Spleen (tissue), 11 donors: ENCODE data around the gene CADM2. TPM values are rescaled to one million over a fixed set of nuclear protein-coding genes. Genes with fewer than 3 reads are reported as not detected.

Experiments used
- DNase-seq: peaks from one replicate; pipeline ENCODE4 v3.0.0-alpha.2; 2020
- H3K27ac ChIP-seq, 8 donors: fragments of 200-600 bp; sonication (generic) in 7 of 8; 1 replicate in 4 of 8; 2 replicates in 4 of 8; pipeline versions ENCODE4 v1.5.0 to v1.8.0; 2016 to 2021; ENCODE audit warnings: inconsistent platforms in 4 of 8, mild to moderate bottlenecking in 4 of 8, moderate library complexity in 1 of 8
- H3K27me3 ChIP-seq, 7 donors: fragments of 200-600 bp; sonication (generic) in 6 of 7; replicated peaks in 1 of 7; 1 replicate in 4 of 7; 2 replicates in 3 of 7; pipeline versions ENCODE4 v1.5.0 to v1.8.0; 2016 to 2021; ENCODE audit warnings: inconsistent platforms in 3 of 7, mild to moderate bottlenecking in 1 of 7
- H3K36me3 ChIP-seq, 6 donors: fragments of 200-600 bp; sonication (generic) in 5 of 6; 1 replicate in 4 of 6; 2 replicates in 2 of 6; pipeline versions ENCODE4 v1.5.0 to v1.8.0; 2016 to 2021; ENCODE audit warnings: inconsistent platforms in 2 of 6
- H3K4me1 ChIP-seq, 6 donors: fragments of 200-600 bp; sonication (generic) in 5 of 6; 1 replicate in 3 of 6; 2 replicates in 3 of 6; pipeline versions ENCODE4 v1.5.0 to v1.8.0; 2016 to 2021; ENCODE audit warnings: inconsistent platforms in 3 of 6
- H3K4me3 ChIP-seq, 8 donors: fragments of 200-600 bp; sonication (generic) in 7 of 8; 1 replicate in 4 of 8; 2 replicates in 4 of 8; pipeline versions ENCODE4 v1.5.0 to v1.8.0; 2016 to 2021; ENCODE audit warnings: inconsistent platforms in 4 of 8, mild to moderate bottlenecking in 4 of 8, moderate library complexity in 2 of 8
- H3K9me3 ChIP-seq, 8 donors: fragments of 200-600 bp; sonication (generic) in 7 of 8; 1 replicate in 4 of 8; 2 replicates in 4 of 8; pipeline versions ENCODE4 v1.5.0 to v1.8.0; 2016 to 2021; ENCODE audit warnings: inconsistent platforms in 4 of 8
- CTCF ChIP-seq, 11 experiments: fragments of 200-600 bp in 7 of 11; fragments of 450-650 bp in 4 of 11; sonication (generic) in 4 of 11; IDR thresholded peaks in 8 of 11; conservative IDR thresholded peaks in 3 of 11; 1 replicate in 7 of 11; 2 replicates in 4 of 11; pipeline versions ENCODE4 v1.4.0 to v1.8.0; 2016 to 2021; ENCODE audit warnings: antibody characterized with exemption in 11 of 11, inconsistent platforms in 4 of 11, mild to moderate bottlenecking in 1 of 11
- POLR2A ChIP-seq, 3 donors: fragments of 450-650 bp; IDR thresholded peaks; one replicate each; pipeline ENCODE4 v1.5.1; 2017; ENCODE audit warnings: antibody characterized with exemption in 3 of 3, mild to moderate bottlenecking in 1 of 3
- POLR2AphosphoS5 ChIP-seq, 3 donors: sonication (generic); formaldehyde crosslinking; IDR thresholded peaks; one replicate each; pipeline ENCODE4 v1.5.1; 2017; ENCODE audit warnings: antibody characterized with exemption in 3 of 3
- WGBS, 5 donors: extraction: QIAGEN DNeasy Blood & Tissue Kit in 3 of 5; methylation state at CpG; one replicate each; pipeline versions ENCODE4 v1.1.5 to v1.1.7; 2013 to 2018; 5-methylcytosine and 5-hydroxymethylcytosine counted together
- intact Hi-C: fragments of 100-400 bp; cut with DNase I; formaldehyde crosslinking; loops from one replicate; pipeline ENCODE4 v1.15.0; 2023; ENCODE audit warnings: low total_unique reads
- polyA plus RNA-seq, 3 donors: library from polyadenylated mRNA; stranded (reverse); fragments of 200-250 nt; gene quantifications; one replicate each; pipeline ENCODE4 v1.2.1, GENCODE V29; 2013
- total RNA-seq, 7 donors: library from RNA; depleted of rRNA in 3 of 7; stranded (reverse); fragments of >200 nt in 3 of 7; fragmentation: NEBNext Ultra II Directional in 4 of 7; extraction: Animal tissue kit (Norgen Biotek cat#: 25700) in 4 of 7; gene quantifications; one replicate each; pipeline versions ENCODE4 v1.1.0 to v1.2.1, GENCODE V29; 2016 to 2021
- donor health status: healthy with polysubstance abuse.
- donor health status: DM: no; HTN: no; CAD: no; lungs with moderate emphysema.
- donor health status: DM: no; HTN: no; CAD: no.
- donor health status: Bipolar disorder and iron deficiency.
- donor health status: healthy.
- donor health status: DM: no; HTN: no; CAD: no.
- donor health status: DM: yes; HTN: yes; CAD: no.

CADM2 gene
- total and polyA plus RNA-seq, 10 donors, result 0.03 to 4.0 (median 1.0) TPM; not detected in 1

- Histone ChIP-seq H3K36me3 (no peaks in the 10 kb centered on the region), H3K4me1 (no peaks in the 10 kb centered on the region), H3K27me3 (no peaks in the 10 kb centered on the region), H3K27ac (no peak overlapping the region), H3K4me3 (no peak overlapping the region), H3K9me3 (no peaks in the 10 kb centered on the region)
- intact Hi-C loops, result no loop called here
- TF ChIP-seq POLR2AphosphoS5 (IDR thresholded peaks at IDR 0.05) (no peak), CTCF (IDR thresholded peaks at IDR 0.05 in 8 of 11, conservative IDR thresholded peaks at IDR 0.05 in 3 of 11) (no peak), POLR2A (IDR thresholded peaks at IDR 0.05) (no peak)
- no peak for DNase-seq
Observed at GRCh38 chr3:85877631-85878030, 918.8 kb downstream of the CADM2 start.

GRCh38 chr3:85881833-85882393 is 923.1 kb downstream of the CADM2 start:
- no peak for TF ChIP-seq CTCF (IDR thresholded peaks at IDR 0.05 in 8 of 11, conservative IDR thresholded peaks at IDR 0.05 in 3 of 11)
- TF ChIP-seq POLR2A (IDR thresholded peaks at IDR 0.05), result no peak
- TF ChIP-seq POLR2AphosphoS5 (IDR thresholded peaks at IDR 0.05), result no peak
- no peaks in the 10 kb centered on the region for H3K4me1 ChIP-seq
- 76 to 94% (median 89%) methylated on average over 4 to 6 of the region's 6 CpGs for WGBS, 5 donors
- H3K4me3 ChIP-seq, result no peak overlapping the region
- no peaks in the 10 kb centered on the region for H3K36me3 ChIP-seq
- no peaks in the 10 kb centered on the region for H3K9me3 ChIP-seq
- intact Hi-C loops, result no loop called here
- DNase-seq, result no peak
- H3K27me3 ChIP-seq, result no peaks in the 10 kb centered on the region
- no peak overlapping the region for H3K27ac ChIP-seq

- 53 to 65% (median 57%) methylated on average over 3 of the region's 3 CpGs for WGBS, 5 donors
Observed at GRCh38 chr3:85890043-85890555, 931.3 kb downstream of the CADM2 start.

More at GRCh38 chr3:85890043-85890555, 931.3 kb downstream of the CADM2 start:
- Histone ChIP-seq H3K9me3 (peaks cover 0 to 21% (median 2%) of the 10 kb centered on the region in 8 donors), H3K4me3 (no peak overlapping the region), H3K27me3 (no peaks in the 10 kb centered on the region), H3K36me3 (no peaks in the 10 kb centered on the region), H3K4me1 (no peaks in the 10 kb centered on the region), H3K27ac (no peak overlapping the region)
- intact Hi-C loops, result no loop called here
- no peak for DNase-seq
- TF ChIP-seq CTCF (IDR thresholded peaks at IDR 0.05 in 8 of 11, conservative IDR thresholded peaks at IDR 0.05 in 3 of 11) (no peak), POLR2A (IDR thresholded peaks at IDR 0.05) (no peak), POLR2AphosphoS5 (IDR thresholded peaks at IDR 0.05) (no peak)
